HG03025 (cell line): ENCODE results near the gene HNRNPM.
"Not testable (repeated sequence)": the region's sequence is repeated elsewhere in the genome, so short reads cannot be mapped to it uniquely, and the experiment has no call there.

ENCODE experiments used
- ATAC-seq: cut with Tn5 transposase; IDR thresholded peaks from one replicate; pipeline ENCODE4 v1.9.1; 2021; ENCODE audit warnings: mild to moderate bottlenecking, moderate library complexity; ENCODE audit not compliant: unreplicated experiment, low FRiP score

The HNRNPM gene

DNA sequence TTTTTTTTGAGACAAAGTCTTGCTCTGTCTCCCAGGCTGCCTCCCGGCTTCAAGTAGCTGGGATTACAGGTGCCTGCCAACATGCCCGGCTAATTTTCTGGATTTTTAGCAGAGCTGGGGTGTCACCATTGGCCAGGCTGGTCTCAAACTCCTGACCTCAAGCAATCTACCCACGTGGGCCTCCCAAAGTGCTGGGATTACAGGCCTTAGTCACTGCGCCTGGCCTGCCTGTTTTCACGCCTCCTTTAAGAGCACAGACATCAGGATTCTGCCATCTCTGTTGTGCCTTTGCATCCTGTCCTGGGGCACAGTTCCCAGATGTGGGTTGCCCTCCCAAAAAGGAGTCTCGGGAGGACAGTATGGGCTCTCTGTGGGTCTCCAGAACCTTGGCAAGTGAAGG is 60.1 kb downstream of the HNRNPM start:
- no peak for ATAC-seq

DNA sequence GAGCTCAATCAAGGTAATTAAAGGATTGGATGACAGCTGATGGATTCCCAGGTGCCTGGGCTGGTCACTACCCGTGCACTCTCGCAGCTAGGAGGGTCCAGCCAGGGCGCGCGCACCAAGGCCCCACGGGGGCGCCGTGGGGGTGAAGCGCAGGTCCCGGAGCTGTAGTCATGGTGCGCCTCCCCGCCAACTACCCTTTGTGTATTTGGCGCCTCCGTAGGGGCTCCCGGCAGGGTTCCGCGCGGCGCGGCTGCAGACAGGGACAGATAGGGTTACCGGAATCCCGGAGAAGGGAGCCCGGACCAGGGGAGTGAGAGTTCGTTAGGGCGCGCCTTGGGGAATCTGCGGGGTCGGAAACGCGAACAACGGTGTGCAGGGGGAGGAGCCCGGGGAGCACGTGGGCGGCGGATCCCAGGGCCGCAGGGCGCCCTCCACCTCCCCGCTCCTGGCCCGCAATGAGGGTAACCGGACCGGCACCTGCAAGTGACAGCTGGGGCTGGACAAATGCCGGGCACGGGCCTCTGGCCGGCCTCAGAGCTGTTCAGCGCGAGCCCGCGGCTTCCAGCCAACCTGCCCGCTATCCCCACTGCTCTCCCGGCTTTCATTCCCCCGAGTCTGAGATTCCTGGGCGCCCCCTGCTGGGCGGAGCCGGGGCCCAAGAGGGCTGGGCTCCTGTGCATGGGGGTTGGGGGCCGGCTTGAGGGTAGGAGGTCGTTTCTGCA is 61.1 kb downstream of the HNRNPM start:
- no peak for ATAC-seq

DNA sequence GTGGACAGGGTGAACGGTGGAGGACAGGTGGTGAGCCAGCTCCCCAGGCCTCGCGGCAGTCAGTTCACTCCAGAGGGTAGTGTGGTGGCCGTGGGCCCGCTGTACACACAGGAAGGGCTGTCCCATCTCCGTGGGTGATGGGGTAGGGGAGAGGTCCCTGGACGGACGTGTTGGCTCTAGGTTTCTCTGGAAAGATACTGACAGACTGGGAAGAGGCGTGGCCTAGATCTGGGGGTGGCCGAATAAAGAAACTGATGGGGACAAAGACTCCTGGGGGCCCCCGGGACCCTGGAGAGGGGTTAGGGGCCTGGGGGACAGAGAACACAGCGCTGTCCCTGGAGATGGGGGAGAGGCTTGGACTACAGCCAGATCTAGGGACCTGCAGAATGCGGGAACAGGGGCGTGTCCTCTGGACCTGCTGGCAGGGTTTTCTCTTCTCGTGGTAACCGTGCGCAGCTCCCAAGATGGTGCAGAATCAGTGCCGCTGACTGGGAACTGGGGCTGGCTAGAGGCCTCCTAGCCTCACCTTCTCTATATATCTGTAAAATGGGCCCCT is 61.7 kb downstream of the HNRNPM start:
- no peak for ATAC-seq

DNA sequence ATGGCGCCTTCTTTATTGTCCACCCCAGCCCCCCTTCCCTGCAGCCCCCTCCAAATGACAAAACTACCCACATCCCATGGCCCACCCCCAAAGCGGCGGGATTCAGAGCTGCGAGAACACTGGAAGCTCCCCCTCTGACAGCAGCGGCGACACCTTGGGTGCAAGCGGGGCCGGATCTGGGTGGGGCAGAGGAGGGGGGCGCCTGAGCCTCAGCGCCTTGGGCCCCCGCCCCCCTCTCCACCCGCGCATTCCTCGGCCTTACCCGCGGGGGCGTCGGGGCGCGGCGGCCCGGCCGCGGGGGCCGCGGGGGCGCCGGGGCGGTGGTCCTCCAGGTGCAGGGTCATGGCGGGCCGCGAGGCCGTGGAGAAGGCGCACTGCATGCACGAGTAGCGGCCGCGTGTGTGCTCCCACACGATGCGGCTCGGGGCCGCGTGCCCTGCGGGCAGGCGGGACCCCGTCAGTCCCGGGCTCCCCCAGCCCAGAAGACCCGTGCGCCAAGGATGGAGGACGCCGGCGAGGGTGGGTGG is 65.9 kb downstream of the HNRNPM start:
- ATAC-seq = no peak

DNA sequence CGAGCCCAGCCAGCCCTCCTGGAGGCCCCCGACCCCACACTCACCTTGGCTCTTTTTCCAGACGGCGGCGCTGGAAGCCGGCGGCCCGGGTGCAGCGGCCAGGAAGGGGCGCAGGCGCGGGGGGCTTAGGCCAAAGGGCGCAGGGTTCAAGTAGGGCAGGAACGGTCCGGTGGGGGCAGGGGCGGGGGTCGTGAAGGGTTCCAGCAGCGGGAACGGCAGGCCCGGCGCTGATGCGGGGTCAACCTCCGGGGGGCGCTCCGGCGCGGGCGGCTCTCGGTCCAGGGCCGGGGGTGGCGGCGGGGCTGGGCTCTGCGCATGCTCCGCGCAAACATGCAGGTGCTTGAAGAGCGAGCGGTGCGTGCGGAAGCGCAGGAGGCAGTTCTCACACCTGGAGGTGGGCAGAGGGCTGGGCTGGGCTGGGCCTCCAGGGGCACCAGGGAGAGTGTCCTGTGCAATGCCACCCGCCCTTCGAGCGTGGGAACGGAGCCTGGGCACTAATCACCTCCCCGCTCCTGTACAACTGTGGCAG is 66.9 kb downstream of the HNRNPM start:
- ATAC-seq = no peak

DNA sequence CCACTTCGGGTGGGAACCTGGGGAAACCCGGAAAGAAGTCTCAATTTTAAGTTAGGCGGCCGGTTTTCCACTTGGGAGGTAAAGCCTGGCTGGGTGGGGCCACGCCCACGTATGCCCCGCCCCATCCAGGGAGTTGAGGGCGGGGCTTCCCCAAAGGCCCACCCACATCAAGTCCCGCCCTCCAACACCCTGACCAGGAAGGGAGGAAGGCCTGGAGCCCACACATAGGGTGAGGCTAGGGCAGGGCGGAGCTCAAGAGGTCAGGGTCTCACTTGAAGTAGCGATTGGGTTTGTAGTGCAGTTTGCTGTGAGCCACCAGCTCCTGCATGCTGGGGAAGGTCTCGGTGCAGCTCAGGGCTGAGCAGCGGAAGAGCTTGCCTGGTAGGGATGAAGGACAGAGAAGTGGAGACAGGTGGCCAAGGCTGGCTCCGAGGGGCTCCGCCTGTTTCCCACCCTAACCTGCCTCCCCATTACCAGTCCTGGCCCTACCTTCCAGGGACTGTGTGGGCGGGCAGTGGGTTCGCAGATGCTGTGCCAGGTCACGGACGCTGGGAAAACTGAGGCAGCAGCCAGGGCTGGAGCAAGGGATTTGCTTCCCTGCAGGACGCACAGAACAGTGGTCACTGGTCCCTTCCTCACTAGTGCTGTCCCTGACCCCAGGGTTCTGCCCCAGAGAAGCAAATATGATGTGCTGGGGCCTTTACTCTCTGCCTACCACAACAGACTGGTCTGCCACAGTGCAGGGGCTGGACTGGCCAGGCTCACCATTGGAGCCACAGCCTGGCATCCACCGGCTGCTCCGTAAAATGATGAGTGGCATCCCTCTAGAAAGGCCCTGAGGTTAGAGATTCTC is 67.6 kb downstream of the HNRNPM start:
- ATAC-seq = no peak

DNA sequence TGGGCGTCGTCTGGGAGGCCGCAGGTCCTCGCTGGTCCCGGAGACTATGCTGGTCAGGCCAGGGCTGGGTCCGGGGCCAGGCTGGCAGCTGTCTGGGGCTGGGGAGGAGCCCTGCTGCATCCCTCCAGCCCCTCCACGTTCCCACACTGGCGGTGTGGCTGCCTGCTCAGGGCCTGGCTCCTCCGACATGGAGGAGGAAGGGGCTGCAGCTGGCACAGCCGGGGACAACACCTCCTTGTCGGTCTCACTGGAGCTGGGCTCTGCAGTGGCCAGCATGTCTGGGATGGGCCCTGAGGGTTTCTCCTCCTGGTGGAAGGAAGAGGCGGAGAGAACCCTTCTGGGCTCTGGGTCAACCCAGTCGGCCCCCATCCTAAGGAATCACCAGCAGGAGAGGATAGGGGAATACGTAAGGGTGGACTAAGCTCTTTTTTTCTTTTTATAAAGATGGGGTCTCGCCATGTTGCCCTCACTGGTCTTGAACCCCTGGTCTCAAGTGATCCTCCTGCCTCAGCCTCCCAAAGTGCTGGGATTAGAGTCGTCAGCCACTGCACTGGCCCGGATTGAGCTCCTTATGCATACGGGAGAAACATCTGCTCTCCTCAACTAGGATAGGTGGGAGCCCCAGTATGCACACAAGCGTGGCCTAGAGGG is 68.4 kb downstream of the HNRNPM start:
- no peak for ATAC-seq

DNA sequence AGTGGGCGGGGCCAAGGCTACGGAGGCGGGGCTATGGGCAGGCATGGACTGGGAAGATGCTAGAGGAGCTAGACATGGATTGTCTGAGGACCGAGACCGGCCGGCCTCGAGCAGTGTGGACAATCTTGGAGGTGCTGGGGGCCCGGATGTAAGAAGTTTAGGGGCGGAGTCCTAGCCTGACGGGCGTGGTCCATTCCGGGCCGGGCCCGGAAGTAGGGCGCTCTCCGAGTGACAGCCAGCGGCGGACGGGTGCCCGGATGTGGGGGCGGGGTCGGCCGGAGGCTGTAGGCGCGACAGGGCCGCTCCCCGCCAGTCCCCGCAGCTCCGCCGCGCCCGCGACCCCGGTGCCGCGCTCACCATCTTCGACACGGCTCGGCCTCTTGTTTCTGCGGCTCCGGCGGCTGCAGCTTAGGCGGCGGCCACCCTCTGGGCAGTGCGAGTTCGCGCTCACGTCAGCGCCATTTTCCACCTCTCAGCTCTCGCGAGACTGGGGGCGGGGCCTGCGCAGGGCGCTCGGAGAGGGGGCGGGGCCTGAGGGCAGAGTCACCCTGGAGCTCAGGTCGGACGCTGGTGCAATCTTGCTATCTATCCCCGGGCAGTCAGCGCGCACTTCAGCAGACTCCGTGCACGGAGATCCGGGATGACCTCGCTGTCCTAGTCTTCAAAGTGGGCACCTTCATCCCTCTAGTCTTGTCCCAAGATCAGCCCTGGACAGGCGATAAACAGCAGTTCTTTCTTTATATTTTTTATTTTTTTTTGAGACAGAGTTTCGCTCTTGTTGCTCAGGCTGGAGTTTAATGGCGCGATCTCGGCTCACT is 69.1 kb downstream of the HNRNPM start, which contains the start of gene ZNF414:
ZNF414 (minus strand) TSS at position 481 of the 818 bp plus-strand sequence; CDS start at position 360, 121 bp downstream.
- ATAC-seq = peak; percentile 73

DNA sequence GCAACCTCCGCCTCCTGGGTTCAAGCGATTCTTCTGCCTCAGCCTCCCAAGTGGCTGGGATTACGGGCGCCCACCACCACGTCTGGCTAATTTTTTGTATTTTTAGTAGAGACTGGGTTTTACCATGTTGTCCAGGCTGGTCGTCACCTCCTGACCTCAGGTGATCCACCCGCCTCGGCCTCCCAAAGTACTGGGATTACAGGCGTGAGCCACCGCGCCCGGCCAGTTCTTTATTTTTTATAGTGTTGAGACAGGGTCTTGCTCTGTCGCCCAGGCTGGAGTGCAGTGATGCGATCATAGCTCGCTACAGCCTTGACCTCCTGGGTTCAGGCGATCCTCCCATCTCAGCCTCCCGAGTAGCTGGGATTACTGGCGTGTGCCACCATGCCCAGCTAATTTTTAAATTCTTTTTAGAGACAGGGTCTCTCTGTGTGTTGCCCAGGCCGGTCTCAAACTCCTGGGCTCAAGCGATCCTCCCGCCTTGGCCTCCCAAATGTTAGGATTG is 69.8 kb downstream of the HNRNPM start:
- ATAC-seq = not testable (repeated sequence)

DNA sequence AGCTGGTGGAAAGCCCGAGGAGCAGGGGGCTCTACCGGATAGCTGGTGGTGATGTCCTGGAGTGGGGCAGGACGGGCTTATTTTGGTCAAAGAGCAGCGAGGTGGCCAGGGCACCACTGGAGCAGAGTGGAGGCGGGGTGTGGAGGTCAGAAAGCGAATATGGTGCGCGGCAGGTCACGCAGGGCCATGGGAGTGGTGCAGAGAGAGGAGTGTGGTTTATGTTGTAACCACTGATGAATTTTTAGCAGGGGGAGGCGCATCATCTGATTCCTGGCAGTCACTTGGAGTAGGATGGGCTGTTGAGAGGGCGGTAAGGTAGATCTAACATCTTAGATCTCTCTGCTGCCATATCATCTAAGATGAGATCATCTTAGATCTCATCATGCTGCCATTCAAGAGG is 70.5 kb downstream of the HNRNPM start:
- ATAC-seq = no peak

DNA sequence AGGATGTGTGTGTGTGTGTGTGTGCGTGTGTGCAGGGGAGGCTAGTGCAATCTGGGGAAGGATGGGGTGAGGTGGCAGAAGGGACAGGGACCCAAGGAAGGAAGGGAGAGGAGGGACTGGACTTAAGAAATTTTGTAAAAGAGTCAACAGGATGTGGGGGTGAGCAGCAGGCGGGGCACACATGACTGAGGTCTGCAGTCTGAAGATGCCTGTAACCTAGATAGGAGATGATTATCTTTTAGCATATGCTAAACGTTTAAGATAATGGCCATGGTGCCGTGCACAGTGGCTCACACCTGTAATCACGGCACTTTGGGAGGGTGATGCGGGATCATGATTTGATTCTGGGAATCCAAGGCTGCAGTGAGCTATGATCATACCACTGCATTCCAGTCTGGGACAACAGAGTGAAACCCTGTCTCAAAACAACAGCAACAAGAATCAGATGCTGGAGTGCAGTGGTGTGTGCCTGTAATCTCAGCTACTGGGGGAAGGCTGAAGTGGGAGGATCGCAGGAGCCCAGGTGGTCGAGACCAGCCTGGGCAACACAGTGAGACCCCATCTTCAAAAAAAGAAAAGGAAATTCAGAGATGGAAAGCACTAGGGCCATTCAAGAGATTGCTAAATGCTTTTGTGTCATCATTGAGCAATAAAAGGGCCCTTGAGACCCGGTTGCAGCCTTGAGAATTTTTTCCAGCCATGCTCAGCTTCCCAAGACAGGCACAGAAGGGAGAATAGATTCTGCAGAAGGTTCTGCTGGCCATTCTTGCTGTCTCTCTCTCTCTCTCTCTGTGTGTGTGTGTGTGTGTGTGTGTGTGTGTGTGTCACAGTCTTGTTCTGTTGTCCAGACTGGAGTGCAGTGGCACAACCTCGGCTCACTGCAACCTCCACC is 73.0 kb downstream of the HNRNPM start:
- ATAC-seq = no peak

DNA sequence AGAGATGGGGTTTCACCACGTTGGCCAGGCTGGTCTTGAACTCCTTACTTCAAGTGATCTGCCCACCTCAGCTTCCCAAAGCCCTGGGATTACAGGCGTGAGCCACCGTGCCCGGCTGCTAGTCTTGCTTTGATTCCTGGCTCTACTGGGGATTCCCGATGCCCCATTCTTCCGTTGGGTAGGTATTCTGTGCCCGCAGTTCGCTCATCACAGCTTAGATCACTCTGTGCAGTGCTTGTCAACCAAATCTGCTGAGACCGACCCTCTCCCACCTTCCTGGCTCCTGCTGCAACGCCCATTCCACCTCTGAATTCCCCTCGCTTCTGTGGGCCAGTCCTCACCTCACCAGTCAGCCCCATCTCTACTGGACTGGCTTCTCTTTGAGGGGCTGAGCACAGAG is 73.8 kb downstream of the HNRNPM start:
- no peak for ATAC-seq

DNA sequence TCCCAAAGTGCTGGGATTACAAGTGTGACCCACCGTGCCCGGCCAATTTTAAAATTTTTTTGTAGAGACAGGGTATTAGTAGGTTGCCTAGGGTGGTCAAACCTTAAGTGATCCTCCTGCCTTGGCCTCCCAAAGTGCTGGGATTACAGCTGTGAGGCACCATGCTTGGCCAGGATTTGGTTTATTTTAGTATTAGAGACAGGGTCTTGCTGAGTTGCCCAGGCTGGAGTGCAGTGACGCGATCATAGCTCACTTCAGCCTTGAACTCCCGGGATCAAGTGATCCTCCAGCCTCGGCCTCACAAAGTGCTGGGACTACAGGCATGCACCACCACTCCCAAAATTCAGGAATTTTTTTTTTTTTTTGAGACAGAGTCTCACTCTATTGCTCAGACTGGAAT is 74.6 kb downstream of the HNRNPM start:
- ATAC-seq = no peak

DNA sequence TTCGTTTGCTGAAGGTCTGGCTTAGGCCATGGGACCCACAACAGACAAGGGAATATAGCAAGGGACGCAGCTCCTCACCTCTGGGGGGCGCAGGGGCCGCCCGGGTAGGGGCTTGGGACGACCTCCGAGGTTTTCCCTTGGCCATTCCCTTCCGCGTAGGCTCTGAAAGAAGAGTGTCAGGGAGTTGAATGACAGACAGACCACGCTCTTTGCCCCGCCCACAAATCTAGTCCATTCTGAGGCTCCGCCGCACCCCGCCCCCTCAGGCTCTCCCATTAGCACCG is 80.6 kb downstream of the HNRNPM start:
- no peak for ATAC-seq

DNA sequence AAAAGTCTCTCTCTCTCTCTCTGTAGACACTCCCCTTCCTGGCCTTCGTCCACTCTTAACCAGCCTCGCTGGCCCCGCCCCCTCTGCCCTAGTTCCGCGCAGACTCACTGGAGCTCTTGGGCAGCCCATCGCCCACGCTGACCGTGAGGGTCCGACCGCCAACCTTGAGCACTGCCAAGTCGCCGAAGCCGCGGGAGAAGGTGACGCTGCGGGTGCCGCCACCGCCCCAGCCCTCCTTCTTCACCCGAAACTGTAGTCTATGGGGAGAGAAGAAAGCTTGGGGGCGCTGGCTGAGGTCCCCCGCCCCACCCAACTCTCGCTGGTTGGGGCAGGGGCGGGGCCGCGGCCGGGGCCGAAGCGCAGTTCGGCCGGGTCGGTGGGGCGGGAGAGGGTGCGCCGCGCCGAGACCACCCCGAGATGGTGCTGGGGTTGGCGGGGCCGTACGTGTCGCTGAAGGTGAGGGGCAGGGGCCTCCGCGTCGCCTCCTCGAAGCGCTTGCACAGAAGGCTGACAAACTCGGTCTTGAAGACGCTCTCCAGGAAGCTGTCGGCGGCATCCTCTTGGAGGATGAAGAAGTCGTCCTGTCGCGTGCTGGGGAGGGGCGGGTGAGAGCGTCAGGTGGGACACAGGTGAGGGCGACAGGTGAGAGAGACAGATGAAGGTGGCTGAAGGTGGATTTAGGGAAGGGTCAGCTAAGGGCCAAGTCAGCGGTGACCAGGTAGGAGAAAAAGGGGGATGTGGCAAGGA is 81.7 kb downstream of the HNRNPM start:
- ATAC-seq = no peak

DNA sequence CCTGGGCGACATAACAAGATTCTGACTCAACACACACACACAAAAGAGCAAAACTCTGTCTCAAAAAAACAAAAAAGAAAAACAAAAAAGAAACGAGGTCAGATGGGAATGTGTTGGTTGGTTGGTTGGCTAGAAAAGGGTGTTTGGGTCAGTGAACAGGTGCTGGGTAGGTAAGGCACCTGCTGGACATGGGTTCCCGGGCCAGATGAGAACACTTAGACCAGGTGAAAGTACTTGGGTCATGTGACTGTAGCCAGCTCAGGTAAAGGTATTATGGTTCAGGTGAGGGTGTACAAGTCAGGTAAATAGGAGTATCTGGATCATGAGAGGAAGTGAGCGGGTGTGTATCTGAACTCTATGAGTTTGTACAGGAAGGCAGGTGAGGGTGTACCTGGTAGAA is 83.7 kb downstream of the HNRNPM start:
- ATAC-seq = no peak

DNA sequence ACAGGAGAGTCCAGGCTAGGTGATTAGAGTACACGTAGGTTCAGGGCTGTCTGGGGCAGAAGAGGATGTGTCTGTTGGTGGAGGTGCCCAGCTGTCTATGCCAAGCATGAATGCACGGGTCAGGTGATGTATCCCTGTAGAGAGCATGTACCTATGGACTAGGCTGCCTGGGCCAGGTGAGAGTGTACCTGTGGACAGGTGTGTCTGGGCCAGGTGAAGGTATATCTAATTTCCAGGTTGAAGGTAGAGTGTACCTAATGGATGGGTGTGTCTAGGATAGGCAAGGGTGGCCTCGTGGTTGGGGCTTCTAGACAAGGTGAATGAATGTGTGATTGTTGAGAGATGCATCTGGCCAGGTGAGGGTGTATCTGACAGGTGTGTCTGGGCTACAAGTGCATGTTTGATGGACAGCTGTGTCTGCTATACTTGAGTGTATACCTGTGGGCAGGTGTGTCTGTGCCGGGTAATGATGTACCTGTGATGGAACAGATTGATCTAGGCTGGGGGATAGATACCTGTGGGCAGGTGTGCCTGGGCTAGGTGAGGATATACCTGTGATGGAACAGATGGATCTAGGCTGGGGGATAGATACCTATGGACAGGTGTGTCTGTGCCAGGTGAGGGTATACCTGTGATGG is 84.7 kb downstream of the HNRNPM start:
- ATAC-seq = no peak
